ENCODE measurements around the gene CLIC3.

GRCh38 chr9:137011156-137011555 is 14.8 kb upstream of the CLIC3 start:
- TF ChIP-seq CTCF (IDR thresholded peaks at IDR 0.05; ENCODE audit: low read length) = no peak
- no peak for TF ChIP-seq EZH2 (IDR thresholded peaks at IDR 0.05; ENCODE audit: borderline replicate concordance, low read length)
